Islet of Langerhans (tissue), 1 donor: Measurements from ENCODE around the gene ASMT.
"Not testable (repeated sequence)": the region's sequence is repeated elsewhere in the genome, so short reads cannot be mapped to it uniquely, and the experiment has no call there.

Experiments used
- FAIRE-seq: peaks from one replicate; lab custom pipeline; 2011; peaks lifted over from hg19 to GRCh38; lab: Jason Lieb, UNC

ASMT gene

DNA sequence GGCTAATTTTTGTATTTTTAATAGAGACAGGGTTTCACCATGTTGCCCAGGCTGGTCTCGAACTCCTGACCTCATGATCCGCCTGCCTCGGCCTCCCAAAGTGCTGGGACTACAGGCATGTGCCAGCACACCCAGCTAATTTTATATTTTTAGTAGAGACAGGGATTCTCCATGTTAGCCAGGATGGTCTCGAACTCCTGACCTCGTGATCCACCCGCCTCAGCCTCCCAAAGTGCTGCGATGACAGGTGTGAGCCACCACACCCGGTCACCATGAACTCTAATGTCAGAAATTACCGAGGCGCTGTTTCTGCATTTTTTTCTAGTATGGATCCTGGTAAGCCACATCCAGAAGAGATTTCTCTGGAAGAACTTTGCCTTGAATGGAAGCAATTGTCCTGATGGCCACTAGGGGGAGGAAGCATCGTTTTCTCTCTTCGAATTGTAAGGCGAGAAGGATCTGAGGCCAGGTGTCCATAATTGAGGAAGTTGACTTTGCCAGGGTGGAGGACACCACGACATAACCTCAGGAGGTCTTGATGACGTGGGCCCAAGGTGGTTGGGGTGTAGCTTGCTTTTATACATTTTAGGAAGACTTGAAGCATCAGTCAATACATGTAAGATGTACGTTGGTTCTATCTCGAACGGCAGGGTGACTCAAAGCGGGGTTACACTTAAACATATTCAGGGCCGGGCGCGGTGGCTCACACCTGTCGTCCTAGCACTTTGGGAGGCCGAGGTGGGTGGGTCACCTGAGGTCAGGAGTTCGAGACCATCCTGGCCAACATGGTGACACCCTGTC is 37.4 kb downstream of the ASMT start:
- peak; percentile 82 for FAIRE-seq

- FAIRE-seq: no peak
These were observed 41.5 kb downstream of the ASMT start for GRCh38 chrX:1656379-1656778.

- no peak for FAIRE-seq
These were observed 42.7 kb downstream of the ASMT start for GRCh38 chrX:1657367-1658070.

GRCh38 chrX:1658071-1658491 is 43.2 kb downstream of the ASMT start:
- peak; percentile 66 for FAIRE-seq

DNA sequence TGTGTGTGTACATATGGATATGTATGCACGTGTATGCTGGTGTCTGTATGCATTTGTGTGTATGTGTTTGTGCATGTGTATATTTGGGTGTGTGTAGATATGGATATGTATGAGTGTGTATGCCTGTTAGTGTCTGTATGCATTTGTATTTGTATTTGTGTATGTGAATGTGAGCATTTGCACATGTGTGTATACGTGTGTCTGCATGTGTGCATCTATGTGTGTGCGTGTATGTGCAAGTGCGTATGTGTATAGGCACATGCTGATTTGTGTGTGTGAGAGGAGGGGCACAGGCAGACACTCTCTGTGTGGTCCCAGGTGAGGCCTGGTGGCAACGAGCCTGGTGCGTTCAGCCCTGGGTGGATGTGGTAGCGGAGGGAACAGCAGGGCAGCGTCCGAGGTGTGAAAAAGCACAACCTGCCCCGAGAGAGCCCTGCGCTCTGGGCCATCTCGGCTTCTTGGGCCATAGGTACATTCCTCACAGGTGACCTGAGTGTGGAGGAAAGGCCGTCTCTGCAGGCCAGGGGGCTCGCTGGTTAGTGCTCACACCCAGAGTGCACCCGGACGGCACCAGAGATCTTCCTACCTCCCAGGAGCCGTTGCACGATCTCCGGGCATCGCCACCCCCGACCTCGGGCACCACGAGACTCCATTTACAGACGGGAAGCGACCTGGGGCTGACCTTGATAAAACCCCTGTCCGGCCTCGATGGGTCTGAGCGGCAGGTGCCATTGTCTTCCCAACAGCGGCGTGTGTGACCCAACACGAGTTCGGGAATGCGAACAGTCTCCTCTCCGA is 45.0 kb downstream of the ASMT start:
- FAIRE-seq: no peak

DNA sequence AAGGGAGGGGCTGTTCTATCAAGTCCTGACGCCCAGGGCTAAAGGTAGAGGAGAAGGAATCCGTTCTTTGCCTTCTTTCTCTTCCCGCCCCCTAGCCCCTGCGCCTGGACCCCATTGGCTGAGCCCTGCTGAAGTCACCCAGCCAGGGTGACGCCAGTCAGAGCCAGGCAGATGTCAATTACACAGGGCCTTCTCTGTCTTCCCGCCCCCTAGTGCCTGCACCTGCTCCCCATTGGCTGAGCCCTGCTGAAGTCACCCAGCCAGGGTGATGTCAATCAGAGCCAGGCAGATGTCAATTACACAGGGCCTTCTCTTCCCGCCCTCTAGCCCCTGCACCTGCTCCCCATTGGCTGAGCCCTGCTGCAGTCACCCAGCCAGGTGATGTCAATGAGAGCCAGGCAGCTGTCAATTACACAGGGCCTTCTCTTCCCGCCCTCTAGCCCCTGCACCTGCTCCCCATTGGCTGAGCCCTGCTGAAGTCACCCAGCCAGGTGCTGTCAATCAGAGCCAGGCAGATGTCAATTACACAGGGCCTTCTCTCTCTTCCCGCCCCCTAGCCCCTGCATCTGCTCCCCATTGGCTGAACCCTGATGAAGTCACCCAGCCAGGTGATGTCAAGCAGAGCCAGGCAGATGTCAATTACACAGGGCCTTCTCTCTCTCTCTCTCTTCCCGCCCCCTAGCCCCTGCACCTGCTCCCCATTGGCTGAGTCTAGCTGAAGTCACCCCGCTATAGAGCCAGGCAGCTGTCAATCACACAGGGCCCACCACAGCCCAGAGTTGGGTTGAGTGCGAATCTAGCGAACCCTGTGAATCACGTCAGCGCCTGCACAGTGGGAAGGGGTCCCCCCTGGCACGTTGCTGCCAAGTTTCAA is 46.4 kb downstream of the ASMT start:
- FAIRE-seq: no peak

DNA sequence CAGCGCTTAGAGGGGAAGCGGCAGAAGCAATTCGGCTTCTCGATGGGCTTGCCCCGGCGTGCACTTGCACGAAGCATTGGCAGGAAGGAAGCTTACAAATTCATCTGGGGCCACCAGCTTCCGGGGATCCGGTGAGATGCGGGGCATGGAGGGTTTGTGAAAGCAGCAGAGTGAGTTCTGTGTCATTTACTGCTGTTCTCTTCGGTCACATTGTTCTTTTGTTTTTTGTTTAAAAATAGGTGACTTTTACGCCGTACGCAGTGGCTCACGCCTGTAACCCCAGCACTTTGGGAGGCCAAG is 47.0 kb downstream of the ASMT start:
- no peak for FAIRE-seq

- FAIRE-seq: no peak
These were observed 52.7 kb downstream of the ASMT start for GRCh38 chrX:1667566-1667965.

DNA sequence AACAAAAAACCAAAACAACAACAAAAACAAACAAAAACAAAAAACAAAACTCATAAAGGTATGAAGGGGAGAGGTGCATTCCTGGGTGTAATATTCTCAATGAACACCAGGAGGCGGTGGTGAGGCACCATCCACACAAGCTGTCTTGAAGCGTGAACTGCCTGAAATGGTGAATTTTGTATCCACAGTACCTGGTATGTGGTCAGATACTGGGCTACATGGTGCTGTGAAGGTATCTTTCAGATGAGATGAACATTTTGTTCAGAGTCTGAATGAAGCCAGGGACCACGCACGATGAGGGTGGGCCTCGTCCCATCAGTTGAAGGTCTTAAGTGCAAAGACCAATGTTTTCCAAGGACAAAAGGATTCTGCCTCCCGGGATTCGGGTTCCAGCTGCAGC is 58.5 kb downstream of the ASMT start:
- FAIRE-seq: no peak

- no peak for FAIRE-seq
These were observed 62.0 kb downstream of the ASMT start for GRCh38 chrX:1676866-1677265.

DNA sequence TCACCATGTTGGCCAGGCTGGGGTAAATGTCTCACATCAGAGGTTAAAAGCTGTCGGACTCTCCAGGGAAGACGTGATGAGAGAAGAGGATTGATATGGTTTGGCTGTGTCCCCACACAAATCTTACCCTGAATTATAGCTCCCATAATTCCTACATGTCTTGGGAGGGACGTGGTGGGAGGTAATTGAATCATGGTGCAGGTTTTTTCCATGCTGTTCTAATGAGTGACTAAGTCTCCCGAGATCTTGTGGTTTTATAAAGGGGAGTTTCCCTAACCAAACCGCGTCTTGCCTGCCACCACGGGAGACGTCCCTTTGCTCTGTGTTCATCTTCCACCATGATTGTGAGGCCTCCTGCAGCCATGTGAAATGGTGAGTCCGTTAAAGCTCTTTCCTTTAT is 64.4 kb downstream of the ASMT start:
- no peak for FAIRE-seq

- FAIRE-seq: no peak
These were observed 66.6 kb downstream of the ASMT start for GRCh38 chrX:1681439-1681838.

DNA sequence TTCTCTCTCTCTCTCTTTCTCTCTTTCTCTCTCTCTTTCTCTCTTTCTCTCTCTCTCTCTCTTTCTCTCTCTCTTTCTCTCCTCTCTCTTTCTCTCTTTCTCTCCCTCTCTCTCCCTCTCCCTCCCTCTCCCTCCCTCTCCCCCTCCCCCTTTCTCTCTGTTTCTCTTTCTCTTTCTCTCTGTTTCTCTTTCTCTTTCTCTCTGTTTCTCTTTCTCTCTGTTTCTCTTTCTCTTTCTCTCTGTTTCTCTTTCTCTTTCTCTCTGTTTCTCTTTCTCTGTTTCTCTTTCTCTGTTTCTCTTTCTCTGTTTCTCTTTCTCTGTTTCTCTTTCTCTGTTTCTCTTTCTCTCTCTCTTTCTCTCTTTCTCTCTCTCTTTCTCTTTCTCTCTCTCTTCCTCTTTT is 67.0 kb downstream of the ASMT start:
- not testable (repeated sequence) for FAIRE-seq

- not testable (repeated sequence) for FAIRE-seq
These were observed 67.6 kb downstream of the ASMT start for GRCh38 chrX:1682501-1682900.

GRCh38 chrX:1684883-1685282 is 70.0 kb downstream of the ASMT start:
- not testable (repeated sequence) for FAIRE-seq

GRCh38 chrX:1685444-1685880 is 70.6 kb downstream of the ASMT start:
- FAIRE-seq: not testable (repeated sequence)

DNA sequence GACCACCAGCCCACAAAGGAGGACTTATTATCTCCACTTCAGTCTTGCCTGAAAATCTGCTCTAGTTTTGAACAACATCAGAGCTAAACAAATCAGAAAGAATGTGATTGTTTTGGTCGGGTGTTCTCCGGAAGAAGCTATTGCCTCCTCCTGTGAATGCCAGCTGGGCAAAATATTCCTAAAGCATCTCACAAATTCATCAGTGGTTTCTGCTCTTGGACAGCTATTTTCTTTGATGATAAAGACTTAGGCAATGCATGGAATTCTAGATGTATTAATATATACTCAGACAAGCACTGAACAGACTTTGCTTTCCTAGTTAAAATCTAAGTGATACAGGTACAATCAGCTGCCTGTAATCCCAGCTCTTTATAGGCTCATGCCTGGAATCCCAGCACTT is 71.8 kb downstream of the ASMT start:
- no peak for FAIRE-seq
